ENCODE results near the gene SNX8.

DNA sequence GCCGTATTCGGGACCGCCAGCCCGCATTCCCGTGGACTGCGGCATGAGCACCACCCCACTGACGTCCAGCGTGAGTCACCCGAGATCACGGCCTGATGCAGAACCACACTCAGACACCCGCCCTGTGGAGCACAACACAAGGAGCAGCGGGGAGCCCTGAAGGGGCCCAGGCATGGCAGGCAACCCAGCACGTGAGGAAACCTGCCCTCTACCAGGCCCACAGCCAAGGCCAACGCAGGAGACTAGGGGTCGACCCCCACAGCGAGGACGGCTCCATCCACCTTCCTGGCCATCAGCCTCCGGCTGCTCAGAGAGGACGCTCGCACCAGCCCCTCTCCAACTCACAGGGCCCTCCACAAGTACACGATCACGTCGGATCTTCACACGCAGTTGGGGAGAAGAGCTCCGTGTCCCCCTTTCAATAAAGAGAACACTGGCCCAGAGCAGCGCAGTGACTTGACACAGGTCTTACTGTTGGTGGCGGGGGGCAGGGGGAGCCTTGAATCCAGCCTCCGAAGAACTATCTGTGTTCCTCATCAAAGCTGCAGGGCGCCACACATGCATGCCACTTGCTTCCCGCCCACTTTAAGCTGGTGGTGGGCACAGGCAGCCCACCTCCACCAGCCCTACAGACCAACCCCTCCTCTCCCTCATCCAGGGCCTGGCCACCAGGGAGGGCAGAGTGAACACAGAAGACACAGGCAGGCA is 103.5 kb downstream of the SNX8 start:
- TF ChIP-seq EP300 (IDR thresholded peaks at IDR 0.05; ENCODE audit: borderline replicate concordance) (no peak), FOXM1 (IDR thresholded peaks at IDR 0.05; ENCODE audit: borderline replicate concordance, low read depth) (no peak), TCF12 (IDR thresholded peaks at IDR 0.05; ENCODE audit: low read depth) (no peak), TAF1 (IDR thresholded peaks at IDR 0.05; ENCODE audit: low read depth) (no peak), CEBPB (IDR thresholded peaks at IDR 0.05) (no peak), YY1 (IDR thresholded peaks at IDR 0.05; ENCODE audit: low read depth) (no peak), ZBTB7A (IDR thresholded peaks at IDR 0.05; ENCODE audit: low read depth) (no peak), RAD21 (IDR thresholded peaks at IDR 0.05; ENCODE audit: low read depth) (no peak), NFIC (IDR thresholded peaks at IDR 0.05) (no peak)
- TF ChIP-seq, protein P1, sequence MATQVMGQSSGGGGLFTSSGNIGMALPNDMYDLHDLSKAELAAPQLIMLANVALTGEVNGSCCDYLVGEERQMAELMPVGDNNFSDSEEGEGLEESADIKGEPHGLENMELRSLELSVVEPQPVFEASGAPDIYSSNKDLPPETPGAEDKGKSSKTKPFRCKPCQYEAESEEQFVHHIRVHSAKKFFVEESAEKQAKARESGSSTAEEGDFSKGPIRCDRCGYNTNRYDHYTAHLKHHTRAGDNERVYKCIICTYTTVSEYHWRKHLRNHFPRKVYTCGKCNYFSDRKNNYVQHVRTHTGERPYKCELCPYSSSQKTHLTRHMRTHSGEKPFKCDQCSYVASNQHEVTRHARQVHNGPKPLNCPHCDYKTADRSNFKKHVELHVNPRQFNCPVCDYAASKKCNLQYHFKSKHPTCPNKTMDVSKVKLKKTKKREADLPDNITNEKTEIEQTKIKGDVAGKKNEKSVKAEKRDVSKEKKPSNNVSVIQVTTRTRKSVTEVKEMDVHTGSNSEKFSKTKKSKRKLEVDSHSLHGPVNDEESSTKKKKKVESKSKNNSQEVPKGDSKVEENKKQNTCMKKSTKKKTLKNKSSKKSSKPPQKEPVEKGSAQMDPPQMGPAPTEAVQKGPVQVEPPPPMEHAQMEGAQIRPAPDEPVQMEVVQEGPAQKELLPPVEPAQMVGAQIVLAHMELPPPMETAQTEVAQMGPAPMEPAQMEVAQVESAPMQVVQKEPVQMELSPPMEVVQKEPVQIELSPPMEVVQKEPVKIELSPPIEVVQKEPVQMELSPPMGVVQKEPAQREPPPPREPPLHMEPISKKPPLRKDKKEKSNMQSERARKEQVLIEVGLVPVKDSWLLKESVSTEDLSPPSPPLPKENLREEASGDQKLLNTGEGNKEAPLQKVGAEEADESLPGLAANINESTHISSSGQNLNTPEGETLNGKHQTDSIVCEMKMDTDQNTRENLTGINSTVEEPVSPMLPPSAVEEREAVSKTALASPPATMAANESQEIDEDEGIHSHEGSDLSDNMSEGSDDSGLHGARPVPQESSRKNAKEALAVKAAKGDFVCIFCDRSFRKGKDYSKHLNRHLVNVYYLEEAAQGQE (IDR thresholded peaks at IDR 0.05; ENCODE audit: low read depth) = no peak
- TF ChIP-seq, protein P2, sequence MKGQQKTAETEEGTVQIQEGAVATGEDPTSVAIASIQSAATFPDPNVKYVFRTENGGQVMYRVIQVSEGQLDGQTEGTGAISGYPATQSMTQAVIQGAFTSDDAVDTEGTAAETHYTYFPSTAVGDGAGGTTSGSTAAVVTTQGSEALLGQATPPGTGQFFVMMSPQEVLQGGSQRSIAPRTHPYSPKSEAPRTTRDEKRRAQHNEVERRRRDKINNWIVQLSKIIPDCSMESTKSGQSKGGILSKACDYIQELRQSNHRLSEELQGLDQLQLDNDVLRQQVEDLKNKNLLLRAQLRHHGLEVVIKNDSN (IDR thresholded peaks at IDR 0.05) = no peak
- TF ChIP-seq, protein P3, sequence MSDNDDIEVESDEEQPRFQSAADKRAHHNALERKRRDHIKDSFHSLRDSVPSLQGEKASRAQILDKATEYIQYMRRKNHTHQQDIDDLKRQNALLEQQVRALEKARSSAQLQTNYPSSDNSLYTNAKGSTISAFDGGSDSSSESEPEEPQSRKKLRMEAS (IDR thresholded peaks at IDR 0.05) = no peak

Data from Ishikawa (cell line).